Measurements from ENCODE around the gene GLIPR1L1.

Gene GLIPR1L1

GRCh38 chr12:75302225-75302624 is 32.2 kb upstream of the GLIPR1L1 start:
- no peak for TF ChIP-seq CTCF (IDR thresholded peaks at IDR 0.05; ENCODE audit: low read depth, low read length, missing control alignments)
- DNase-seq (ENCODE audit: low read depth) = no peak
- no peak overlapping the region for H3K4me3 ChIP-seq (ENCODE audit: low read depth, low read length)
- in situ Hi-C loops (cut with HindIII; ENCODE audit: low sequenced_read_pairs) = no loop called here

GRCh38 chr12:75302781-75303180 is 31.7 kb upstream of the GLIPR1L1 start:
- DNase-seq (ENCODE audit: low read depth) = no peak
- no peak overlapping the region for H3K4me3 ChIP-seq (ENCODE audit: low read depth, low read length)
- in situ Hi-C loops (cut with HindIII; ENCODE audit: low sequenced_read_pairs) = no loop called here
- TF ChIP-seq CTCF (IDR thresholded peaks at IDR 0.05; ENCODE audit: low read depth, low read length, missing control alignments) = no peak

- no peak overlapping the region for H3K4me3 ChIP-seq (ENCODE audit: low read depth, low read length)
- DNase-seq (ENCODE audit: low read depth) = no peak
- no peak for TF ChIP-seq CTCF (IDR thresholded peaks at IDR 0.05; ENCODE audit: low read depth, low read length, missing control alignments)
- in situ Hi-C loops (cut with HindIII; ENCODE audit: low sequenced_read_pairs) = no loop called here
Measured at GRCh38 chr12:75305412-75306332, 28.8 kb upstream of the GLIPR1L1 start.

- no peak for TF ChIP-seq CTCF (IDR thresholded peaks at IDR 0.05; ENCODE audit: low read depth, low read length, missing control alignments)
- no peak for DNase-seq (ENCODE audit: low read depth)
- H3K4me3 ChIP-seq (ENCODE audit: low read depth, low read length) = no peak overlapping the region
- in situ Hi-C loops (cut with HindIII; ENCODE audit: low sequenced_read_pairs) = no loop called here
Measured at GRCh38 chr12:75308279-75308678, 26.2 kb upstream of the GLIPR1L1 start.

- no peak for TF ChIP-seq CTCF (IDR thresholded peaks at IDR 0.05; ENCODE audit: low read depth, low read length, missing control alignments)
- in situ Hi-C loops (cut with HindIII; ENCODE audit: low sequenced_read_pairs) = no loop called here
- DNase-seq (ENCODE audit: low read depth) = no peak
- H3K4me3 ChIP-seq (ENCODE audit: low read depth, low read length) = no peak overlapping the region
Measured at GRCh38 chr12:75311369-75311768, 23.1 kb upstream of the GLIPR1L1 start.

- no peak overlapping the region for H3K4me3 ChIP-seq (ENCODE audit: low read depth, low read length)
- DNase-seq (ENCODE audit: low read depth) = peak; percentile 11
- no peak for TF ChIP-seq CTCF (IDR thresholded peaks at IDR 0.05; ENCODE audit: low read depth, low read length, missing control alignments)
- in situ Hi-C loops (cut with HindIII; ENCODE audit: low sequenced_read_pairs) = no loop called here
Measured at GRCh38 chr12:75315518-75315917, 19.0 kb upstream of the GLIPR1L1 start.
